SKM-1 treated with dmso at 0.1 percent for 144 hours (cell line): ENCODE results near the gene CA6.
"Not testable (repeated sequence)": the region's sequence is repeated elsewhere in the genome, so short reads cannot be mapped to it uniquely, and the experiment has no call there.

Experiments
- DNase-seq: peaks from one replicate; lab custom pipeline; 2025; ENCODE audit not compliant: unreplicated experiment; lab: John Stamatoyannopoulos, UW

Gene CA6

DNA sequence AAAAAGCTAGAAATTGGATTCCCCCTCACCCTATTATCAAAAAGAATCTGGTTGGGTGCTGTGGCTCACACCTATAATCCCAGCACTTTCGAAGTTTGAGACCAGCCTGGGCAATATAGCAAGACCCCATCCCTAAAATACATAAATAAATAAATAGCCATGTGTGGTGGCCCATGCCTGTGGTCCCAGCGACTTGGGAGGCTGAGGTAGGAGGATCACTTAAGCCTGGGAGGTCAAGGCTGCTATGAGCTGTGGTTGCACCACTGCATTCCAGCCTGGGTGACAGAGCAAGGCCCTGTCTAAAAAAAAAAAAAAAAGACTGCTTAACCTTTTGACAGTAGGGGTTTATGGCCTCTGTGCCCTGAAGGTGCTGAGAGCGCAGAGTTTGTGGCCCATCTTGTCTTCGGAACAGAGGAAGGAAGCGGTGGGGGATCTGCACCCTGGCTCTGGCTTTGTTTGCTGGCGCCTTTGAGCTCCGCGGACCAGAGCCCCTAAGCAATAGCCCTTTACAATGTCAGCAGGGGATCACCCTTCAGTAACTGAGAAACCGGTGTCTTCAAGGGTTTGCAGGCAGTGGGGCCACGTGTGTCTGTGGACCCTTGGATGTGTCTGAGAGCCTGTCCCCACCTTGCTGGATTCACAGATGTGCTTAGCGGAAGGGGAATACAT, 58.5 kb downstream of the CA6 start:
- no peak for DNase-seq

DNA sequence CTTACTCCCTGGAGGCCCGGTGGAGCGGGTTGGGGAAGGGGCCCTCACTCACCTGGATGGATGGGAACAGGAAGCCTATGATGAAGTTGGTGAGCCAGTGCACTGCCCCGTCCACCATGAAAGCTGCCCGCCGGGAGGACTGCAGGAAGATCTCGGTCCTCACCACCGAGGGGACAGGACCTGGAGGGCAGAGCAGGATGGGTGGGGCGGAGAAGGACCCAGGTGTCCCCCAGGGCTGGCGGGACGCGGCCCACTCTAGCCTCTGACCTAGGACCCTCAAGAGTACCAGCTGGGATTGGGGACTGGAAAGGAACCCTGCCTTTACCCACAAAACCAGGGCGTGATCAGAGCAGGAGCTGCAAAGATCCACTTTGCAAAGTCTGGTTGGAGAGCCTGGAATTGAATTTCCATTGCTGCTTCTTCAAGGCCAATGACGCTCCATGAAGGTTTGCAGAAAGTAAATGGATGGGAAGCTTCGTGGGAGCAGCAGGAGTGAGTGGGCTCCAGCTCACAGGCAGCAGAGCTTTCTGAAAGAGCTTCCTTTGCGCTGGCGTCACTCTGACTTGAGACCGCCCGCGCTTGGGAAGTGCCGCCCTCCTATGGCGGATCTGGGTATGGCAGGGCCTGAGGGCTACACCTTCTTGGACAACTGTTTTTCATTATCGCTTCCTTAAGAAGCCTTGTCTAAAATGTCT, 59.2 kb downstream of the CA6 start:
- peak; percentile 74 for DNase-seq

DNA sequence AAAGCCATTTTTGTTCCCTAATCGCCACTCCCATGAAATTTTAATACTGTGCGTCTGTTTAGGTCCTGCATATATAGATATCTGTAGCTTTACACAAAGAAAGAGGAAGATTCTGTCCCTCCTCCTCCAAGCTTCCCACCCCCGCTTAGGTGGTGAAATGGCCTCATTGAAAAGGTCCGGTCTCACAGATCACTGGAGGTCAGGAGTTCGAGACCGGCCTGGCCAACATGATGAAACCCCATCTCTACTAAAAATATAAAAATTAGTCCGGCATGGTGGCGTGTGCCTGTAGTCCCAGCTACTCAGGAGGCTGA, 59.7 kb downstream of the CA6 start:
- DNase-seq: no peak

DNA sequence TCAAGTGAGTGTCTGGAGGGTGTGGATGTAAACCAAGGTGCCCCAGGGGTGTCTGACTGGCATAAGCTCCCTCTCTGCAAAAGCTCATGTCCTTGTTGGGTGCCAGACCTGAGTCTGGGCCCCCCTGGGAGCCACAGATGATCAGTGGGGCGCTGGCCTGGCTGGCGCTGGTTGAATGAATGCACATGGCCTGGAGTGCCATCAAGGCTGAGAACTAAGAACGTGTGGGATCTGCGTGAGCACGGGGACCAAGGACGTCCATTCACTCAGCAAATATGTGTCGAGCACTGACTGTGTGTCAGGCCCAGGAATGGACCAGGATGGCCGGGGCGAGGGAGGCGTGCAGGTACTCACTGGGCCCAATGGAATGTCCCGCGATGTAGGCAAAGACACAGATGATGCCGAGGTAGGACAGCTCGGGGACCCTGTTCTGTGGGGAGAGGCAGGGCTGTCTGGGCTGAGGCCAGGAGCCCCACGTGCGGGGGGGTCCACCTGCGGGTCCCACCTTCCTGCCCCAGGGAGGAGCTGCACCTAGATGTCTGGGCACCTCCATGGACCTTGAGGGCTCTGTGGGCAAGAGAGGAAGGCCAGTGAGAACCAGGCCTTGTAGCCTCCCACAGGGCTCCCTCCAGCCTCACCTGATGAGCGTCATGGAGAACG, 61.4 kb downstream of the CA6 start:
- DNase-seq: no peak

DNA sequence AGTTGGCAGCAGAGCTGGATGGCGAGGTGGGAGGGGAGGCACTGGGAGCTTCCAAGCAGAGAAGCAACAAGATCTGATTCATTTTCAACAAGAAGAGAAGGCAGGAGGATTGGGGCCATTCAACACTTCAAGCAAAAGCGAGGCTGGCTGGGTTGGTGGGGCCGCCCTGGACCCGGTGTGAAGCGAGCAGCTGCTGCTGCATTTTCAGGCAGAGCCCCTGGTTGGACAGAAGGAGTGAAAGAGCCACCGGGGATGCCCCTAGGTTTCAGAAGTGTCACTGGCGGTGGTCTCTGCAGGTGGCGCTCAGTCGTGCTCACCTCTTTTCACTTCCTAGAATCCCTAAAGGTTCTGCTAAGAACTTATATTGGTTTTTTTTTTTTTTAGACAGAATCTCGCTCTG, 62.6 kb downstream of the CA6 start:
- DNase-seq: no peak

DNA sequence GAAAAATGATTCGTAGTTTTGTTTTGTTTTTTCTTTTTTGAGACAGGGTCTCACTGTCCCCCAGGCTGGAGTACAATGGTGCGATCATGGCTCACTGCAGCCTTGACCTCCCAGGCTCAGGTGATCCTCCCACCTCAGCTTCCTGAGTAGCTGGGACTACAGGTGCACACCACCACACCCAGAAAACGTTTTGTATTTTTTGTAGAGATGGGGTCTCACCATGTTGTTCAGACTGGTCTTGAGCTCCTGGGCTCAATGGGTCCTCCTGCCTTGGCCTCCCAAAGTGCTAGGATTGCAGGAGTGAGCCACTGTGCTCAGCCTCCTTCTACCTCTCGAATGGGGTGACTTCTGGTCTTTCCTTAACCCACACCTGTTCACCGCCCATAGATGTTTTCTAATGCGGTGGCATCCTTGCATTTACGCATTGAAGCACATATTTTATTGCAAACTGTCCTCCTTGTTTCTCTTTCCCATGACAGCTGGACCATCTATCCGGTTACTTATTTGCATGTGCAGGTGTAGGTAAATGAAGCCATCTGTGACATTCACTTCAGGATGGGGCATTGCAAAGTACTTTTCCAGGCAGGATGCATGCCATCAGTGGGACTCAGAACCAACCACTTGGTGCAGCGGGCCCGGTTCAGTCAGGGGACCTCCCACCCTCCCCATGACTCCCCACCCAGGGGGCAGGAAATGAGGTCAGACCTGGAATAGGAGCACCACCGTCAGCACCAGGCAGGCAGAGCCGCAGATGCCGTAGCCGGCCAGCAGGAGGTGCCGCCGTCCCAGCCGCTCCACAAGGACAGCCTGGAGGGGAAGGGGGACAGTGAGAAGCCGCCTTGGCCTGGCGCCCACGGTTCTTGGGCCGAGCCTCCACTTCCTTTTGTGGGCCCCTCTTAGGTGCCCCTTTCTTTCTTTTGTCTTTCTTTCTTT, 64.0 kb downstream of the CA6 start:
- DNase-seq: no peak

DNA sequence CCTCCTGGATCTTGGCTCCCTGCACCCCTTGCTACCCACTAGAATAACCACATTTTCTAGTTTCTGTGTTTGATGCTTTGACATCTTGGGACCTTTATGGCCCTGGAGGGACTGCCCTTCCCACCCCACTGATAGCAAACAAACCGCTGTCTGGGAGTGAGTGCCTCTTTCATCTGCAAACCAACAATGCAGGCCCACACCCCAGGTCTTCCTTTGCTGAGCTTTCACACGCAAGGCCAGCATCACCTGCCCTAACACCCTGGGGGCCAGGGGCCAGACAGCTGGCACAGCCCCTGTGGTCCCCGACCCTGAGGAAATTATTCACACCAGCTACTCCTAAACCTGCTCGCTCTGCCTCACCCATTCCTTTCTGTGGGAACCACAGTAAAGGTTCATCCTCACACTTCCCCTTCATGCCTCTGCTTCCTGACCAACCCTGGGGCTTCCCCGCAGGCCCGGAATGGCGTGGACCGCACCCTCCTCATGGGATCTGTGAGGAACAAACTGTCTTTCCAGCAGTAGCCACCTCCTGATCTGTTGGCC, 65.2 kb downstream of the CA6 start:
- DNase-seq: no peak

DNA sequence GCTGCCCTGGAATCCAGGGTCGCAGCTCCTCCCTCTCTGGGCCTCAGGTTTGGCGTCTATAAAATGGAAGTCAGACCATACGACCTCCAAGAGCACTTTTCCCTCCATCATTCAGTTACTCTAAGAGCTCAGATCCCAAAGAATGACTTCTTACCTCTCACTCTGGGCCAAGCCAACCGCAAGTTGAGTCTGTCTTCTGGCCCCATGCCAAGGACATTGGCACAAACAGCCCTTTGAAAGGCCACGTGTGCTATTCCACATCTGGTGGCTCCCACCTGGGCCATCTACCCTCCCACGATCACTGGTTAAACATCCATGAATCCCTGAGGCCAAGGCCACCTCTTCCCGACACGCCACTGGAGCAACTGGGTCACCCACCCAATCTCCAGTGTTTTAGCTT, 68.2 kb downstream of the CA6 start:
- no peak for DNase-seq

DNA sequence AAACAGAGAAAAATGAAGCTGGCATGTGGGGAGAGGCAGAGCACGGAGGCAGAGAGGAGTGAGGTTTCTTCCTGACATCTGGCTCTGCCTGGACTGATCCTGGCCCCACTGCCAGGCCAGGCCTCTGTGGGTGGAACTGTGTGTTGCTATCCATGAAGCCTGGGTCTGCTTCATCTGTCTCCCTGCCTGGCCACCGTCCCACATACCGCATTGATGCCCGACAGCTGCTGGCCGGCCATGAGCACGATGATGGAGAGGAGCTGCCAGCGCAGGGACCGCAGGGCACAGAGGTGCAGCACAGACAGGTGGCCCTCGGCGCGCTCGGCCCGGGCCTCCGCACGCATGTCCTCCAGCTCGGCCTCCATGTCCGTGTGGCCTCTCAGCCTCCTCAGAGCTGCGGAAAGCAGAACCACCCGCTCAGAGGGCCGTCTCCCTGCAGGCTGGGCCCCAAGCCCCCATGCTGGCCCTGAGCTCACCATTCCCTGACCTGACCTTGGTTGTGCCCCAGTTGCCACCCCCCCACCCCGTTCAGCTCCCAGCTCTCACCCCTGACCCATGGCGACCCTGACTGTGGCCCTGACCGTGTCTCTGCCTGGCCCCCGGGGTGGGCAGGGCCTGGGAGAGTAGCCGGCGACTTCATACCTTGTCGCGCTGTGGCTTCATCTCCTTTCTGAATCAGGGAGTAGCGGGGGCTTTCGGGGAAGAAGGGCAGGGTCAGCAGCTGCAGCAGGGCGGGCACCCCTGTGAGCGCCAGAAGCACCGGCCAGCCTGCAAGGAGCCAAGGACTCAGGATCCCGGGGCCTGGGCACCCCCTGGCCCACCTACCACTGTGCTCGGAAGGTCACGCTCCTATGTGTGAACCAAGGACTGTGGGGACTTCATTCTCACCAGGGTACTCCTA, 69.1 kb downstream of the CA6 start:
- DNase-seq: no peak

DNA sequence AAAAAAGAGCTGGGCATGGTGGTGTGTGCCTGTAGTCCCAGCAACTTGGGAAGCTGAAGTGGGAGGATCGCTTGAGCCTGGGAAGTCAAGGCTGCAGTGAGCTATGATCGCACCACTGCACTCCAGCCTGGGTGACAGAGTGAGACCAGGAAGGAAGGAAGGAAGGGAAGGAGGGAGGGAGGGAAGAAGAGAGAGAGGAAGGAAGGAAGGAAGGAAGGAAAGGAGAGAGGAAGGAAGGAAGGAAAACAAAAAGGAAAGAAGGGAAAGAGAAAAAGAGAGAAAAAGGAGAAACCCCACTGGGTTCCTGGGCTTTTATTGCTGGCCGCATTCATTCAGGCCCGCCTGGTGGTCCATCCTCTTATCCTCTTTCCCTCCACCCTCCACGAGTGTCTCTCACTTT, 70.8 kb downstream of the CA6 start:
- DNase-seq: no peak

DNA sequence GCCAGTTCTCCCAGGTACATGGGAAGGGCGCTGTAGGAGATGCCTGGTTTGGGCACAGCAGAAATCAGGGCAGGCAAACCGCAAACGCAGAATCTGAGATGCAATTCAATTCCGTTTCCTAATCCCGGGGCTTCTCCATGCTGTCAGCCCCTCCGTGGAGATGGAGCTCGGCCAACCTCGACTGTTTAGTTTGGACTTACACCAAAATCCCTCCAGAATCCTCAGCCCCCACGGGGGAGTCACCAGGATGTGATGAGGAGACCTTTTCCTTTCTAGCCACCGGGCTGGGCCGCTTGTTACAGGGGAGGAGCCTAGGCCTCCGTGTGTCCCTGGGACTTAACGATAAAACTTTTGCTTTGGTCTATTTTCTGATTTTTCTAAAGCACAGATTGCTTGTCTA, 72.7 kb downstream of the CA6 start:
- no peak for DNase-seq

DNA sequence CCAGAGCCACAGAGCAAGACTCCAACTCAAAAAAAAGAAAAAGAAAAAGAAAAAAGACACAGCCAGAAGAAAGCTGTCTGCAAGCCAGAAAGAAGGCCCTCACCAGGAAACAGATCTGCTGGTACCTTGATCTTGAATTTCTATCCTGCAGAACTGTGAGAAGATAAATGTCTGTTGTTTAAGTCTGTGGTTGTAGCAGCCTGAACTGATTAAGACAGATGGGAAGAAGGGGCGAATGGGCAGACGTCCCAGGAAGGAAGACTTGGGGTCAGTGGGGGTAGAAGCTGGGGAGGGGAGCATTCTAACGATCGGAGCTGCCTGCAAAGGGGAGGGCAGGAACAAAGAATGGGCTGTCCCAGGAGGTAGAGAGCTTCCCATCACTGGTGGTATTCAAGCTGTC, 74.2 kb downstream of the CA6 start:
- DNase-seq: no peak

DNA sequence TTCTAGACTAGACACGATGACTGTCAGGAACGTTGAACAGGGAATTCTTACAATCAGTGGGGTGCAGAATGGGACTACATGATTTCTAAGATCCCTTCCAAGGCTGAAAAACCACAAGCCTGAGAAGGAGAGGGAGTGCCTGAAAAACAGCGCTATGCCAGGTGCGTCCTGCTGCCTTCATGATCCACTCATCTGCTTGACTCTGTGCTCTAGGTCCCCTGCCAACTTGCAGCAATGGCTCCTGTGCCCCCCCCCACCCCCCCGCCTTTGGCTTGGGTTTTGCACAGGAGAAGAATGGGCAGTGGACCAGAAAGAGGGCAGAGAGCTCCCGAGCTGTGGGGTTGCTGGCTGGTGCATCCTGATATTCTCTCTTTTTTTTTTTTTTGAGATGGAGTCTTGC, 74.6 kb downstream of the CA6 start:
- no peak for DNase-seq

DNA sequence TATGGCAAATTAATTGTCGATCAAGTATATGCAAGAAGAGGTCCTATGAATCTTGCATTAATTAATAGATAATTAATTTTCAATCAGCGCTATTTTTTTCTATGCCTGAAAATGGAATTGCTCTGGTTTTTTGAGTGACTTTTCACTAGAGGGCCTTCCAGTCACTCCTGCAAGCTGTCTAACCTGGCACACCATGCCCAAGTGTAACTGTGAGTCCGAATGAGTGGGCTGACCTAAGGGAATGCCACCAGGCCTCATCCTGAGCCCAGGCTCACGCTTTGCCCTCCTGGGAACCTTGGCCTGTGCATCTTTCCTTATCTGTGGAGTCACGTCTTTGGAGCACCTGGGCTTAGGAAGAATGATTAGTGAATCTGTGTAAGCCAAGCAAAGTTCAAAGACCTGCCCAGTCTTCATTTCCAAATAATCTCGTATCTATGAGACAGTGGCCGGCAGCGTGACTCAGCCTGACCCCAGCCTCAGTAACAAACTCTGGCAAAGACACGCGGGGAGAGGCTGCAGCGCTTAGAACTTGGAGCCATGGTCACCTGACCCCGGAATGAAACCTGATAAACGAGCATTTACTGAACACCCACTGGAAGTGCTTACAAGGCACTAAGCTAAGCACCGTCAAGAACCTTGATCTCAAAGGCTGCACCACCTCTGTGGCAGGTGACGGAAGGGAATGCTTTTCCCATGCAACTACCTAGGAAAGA, 76.5 kb downstream of the CA6 start:
- DNase-seq: not testable (repeated sequence)

DNA sequence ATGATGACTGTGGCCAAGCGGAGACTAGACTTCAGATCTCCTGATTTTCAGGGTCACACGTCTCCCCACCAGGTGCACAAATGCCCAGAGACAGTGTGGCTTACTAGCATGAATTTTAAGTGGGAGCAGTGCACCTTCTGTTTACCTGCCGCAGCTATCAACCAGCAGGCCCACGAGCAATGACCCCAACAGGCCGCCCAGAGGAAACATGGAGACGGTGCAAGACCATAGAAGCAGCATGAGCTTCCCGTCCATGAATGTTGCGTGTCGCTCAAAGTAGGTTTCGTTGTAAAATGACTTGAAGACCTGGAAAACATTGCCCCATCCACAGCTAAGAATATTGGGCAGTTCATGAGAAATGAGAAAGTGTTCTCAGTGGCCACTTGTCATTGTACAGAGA, 77.1 kb downstream of the CA6 start:
- DNase-seq: no peak
